Rectal smooth muscle tissue (tissue), 1 donor: ENCODE results near the gene TUB.
A peak's percentile ranks its signal among the peaks of the same experiment; 100 is the strongest.

Experiments used
- H3K27ac ChIP-seq: one replicate; pipeline ENCODE4 v1.7.0; 2013; ENCODE audit warnings: low read depth, low read length, inconsistent platforms
- H3K27me3 ChIP-seq: one replicate; pipeline ENCODE4 v1.7.0; 2013; ENCODE audit warnings: low read length; ENCODE audit not compliant: control insufficient read depth, insufficient read depth
- H3K36me3 ChIP-seq: one replicate; pipeline ENCODE4 v1.7.0; 2013; ENCODE audit warnings: low read length; ENCODE audit not compliant: control insufficient read depth, insufficient read depth
- H3K4me1 ChIP-seq: one replicate; pipeline ENCODE4 v1.7.0; 2013; ENCODE audit warnings: low read length; ENCODE audit not compliant: control insufficient read depth, insufficient read depth
- H3K4me3 ChIP-seq: one replicate; pipeline ENCODE4 v1.7.0; 2013; ENCODE audit warnings: low read length
- H3K9ac ChIP-seq: one replicate; pipeline ENCODE4 v1.7.0; 2013; ENCODE audit warnings: low read length

Gene TUB

DNA sequence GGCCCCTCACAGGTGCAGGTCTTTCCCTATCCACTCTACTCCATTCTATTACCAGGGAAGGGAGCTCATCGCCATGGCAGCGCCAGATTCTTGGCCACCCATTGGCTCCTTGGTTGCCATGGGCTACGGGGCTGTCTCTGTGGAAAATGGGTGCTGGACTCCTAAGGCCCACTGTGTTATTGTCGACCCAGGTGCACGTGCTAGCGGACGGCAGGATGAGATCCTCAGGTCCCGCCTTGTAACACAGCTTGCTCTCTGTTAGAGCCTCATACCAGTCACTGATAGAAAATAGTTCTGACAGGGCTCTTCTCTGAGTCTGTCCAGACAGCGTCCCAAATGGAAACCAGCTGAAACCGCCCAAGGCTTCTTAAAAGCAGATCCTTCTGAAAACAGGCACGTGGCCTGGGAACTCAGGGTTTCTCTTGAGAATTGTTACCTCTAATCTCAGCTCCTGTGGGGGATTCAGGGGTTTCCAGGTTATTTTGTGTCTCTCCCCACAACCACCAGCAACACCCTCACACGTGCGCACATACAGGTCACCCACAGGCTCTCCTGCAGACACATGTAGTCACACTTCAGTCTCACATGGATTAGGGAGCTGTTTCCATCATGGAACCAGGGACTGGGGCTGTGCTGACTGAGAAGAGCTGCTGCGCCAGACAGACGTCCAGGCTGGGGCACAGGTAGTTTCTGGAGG lies 1.5 kb downstream of the TUB start:
- no peaks in the 10 kb centered on the region for H3K36me3 ChIP-seq
- peaks cover 13% of the 10 kb centered on the region for H3K4me1 ChIP-seq
- no peak overlapping the region for H3K27ac ChIP-seq
- no peak overlapping the region for H3K9ac ChIP-seq
- peak overlapping the region; percentile 68 for H3K4me3 ChIP-seq
- H3K27me3 ChIP-seq: peaks cover 6% of the 10 kb centered on the region

DNA sequence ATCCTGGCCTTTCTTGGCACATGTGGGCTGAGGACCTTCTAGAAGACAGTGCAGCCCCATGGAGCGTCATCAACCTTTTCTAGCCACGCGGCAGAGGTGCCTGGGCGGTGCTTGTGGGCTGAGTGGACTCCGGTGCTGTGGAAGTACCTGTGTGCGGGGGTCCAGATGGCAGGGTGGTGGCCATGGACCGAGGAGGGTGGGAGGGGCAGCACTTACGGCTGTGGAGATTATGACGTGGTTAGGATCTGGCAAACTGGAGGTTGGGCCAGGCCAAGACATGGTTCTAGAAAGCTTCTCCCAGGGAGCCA lies 2.0 kb downstream of the TUB start:
- Histone ChIP-seq H3K9ac (no peak overlapping the region), H3K27me3 (peaks cover 6% of the 10 kb centered on the region), H3K4me1 (peaks cover 13% of the 10 kb centered on the region), H3K36me3 (no peaks in the 10 kb centered on the region), H3K4me3 (no peak overlapping the region), H3K27ac (no peak overlapping the region)

DNA sequence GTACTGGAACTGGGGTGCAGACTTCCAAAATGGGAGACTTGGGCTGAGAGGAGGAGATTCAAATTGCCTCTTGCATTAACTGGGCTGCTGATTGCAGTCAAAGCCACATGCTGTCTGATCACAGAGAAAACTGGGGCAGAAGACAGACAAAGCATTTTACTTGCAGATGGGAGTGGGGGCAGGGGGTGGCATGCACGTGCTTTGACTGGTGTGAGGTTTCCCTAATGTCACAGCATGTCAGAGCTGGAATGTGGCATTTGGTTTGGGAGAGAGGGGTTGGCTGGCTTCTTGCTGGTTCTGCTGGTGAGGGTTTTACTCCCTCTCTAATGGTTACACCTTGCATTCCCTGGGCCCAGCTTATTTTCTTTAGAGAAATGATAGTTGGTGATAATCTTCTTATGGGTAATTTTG lies 2.9 kb downstream of the TUB start:
- H3K9ac ChIP-seq: no peak overlapping the region
- H3K36me3 ChIP-seq: no peaks in the 10 kb centered on the region
- no peak overlapping the region for H3K4me3 ChIP-seq
- H3K27me3 ChIP-seq: peaks cover 6% of the 10 kb centered on the region
- no peak overlapping the region for H3K27ac ChIP-seq
- peaks cover 13% of the 10 kb centered on the region for H3K4me1 ChIP-seq

DNA sequence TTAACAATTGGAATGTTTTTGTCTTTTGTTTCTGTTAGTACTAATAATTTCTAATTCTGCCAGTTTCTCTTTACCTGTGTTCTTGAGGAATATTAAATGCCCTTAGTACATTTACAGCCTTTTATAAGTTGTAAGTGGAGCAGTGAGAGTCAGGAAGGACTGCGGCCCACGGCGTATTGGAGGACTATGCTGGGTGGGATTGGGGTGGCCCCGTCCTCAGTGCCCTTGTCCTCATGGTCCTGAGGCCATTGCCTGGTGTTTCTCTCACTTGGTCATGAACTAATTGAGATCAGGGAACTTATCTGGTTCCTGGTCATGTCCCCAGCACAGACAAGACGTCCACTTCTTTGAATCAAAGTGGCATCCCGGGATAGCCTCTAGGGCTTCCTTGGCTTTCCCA lies 3.3 kb downstream of the TUB start:
- Histone ChIP-seq H3K27ac (no peak overlapping the region), H3K36me3 (no peaks in the 10 kb centered on the region), H3K9ac (no peak overlapping the region), H3K4me1 (peaks cover 13% of the 10 kb centered on the region), H3K27me3 (peaks cover 6% of the 10 kb centered on the region), H3K4me3 (no peak overlapping the region)

DNA sequence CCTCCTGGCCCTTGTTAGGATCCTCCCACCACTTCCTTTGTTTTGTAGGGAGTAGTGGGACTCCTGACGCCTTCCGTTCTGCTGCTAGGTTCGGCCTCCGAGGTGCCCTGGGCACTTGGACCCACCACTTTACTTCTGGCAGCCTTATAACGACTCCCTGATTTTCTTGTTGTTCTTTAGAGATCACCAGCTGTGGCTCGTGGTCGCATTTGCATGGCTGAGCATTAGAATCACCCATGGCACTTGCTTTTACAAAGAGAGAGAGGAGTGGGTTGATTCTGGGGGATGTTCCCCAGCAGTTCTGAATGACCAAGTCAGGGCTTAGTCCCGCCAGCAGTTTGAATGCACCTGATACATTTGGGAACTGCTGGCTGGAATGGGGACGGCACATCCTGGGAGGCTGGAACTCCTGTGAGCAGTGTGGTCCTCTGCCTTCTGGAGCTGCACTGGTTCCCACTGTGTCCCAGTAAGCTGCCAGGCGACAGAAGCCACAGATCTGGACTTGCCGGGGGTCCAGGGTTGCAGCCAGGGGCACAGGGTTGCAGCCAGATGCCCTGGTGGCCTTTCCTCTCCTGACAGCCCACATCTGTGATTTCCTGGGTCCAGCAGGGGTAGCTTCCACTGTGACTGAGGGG lies 4.1 kb downstream of the TUB start:
- Histone ChIP-seq H3K36me3 (no peaks in the 10 kb centered on the region), H3K27ac (no peak overlapping the region), H3K4me3 (no peak overlapping the region), H3K9ac (no peak overlapping the region), H3K4me1 (peaks cover 13% of the 10 kb centered on the region), H3K27me3 (peaks cover 4% of the 10 kb centered on the region)

DNA sequence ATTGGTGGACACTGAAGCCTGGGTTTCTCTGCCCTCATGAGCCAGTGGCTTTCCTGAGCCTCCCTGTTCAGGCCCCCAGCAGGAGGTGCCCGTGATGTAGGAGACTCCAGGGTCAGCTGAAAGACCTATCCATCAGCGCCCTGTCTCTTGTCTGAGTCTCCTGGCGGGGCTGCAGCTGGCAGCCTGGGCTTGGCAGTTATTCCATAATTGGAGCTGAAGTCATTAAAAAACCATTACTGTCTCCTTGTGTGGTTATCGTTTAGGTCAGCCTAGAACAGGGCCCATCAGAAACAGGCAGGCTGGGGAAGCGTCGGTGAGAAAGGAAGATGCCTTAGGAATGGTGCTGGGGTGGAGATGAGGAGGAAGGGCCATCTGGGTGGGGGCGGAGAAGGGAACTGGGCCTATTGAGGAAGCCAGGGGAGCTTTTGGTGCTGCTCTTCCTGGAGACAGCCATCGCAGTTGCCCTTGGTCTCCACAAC lies 5.0 kb downstream of the TUB start:
- peaks cover 13% of the 10 kb centered on the region for H3K4me1 ChIP-seq
- H3K36me3 ChIP-seq: no peaks in the 10 kb centered on the region
- no peak overlapping the region for H3K27ac ChIP-seq
- no peak overlapping the region for H3K4me3 ChIP-seq
- peaks cover 4% of the 10 kb centered on the region for H3K27me3 ChIP-seq
- H3K9ac ChIP-seq: no peak overlapping the region

DNA sequence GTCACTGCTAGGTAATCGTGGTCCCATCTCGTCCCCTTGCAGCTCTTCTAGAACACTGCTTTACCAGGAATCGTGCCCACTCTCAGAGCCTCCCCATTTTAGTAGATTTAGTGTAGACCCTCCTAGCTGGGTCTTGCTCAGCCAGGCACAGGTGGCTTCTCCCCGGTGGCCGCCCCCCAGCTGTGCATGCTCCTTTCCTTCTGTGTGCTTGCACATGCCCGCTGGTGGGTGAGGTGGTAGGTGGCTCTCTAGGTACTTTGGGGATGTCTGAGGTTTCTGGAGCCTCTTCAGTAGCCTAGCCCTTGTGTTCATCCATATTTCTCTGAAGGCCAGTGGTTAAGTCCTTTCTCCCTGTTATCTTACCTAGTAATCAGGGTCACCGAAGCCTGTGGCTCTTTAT lies 5.6 kb downstream of the TUB start:
- Histone ChIP-seq H3K27me3 (peaks cover 3% of the 10 kb centered on the region), H3K4me3 (no peak overlapping the region), H3K9ac (no peak overlapping the region), H3K4me1 (peaks cover 12% of the 10 kb centered on the region), H3K27ac (no peak overlapping the region), H3K36me3 (no peaks in the 10 kb centered on the region)

DNA sequence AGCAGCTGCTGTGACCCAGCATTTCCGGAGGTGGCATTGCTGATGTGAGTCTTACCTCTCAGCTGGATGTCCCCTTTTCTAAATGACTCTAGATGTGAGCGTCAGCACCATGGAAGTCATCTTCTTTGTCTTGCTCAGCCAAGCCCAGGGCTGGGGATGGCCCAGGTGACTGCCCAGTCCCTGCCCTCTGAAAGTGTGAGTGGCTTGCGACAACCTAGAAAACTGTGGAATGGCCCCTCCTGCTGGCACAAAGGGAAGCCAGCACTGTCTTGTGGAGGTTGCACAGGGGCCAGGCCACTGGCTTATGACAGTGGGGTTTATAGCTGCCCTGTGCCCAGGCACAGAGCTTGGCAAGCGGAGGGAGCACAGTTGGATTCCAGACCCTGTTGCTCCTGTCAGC lies 6.2 kb downstream of the TUB start:
- Histone ChIP-seq H3K27me3 (no peaks in the 10 kb centered on the region), H3K9ac (no peak overlapping the region), H3K4me3 (no peak overlapping the region), H3K36me3 (no peaks in the 10 kb centered on the region), H3K4me1 (peaks cover 6% of the 10 kb centered on the region), H3K27ac (no peak overlapping the region)

DNA sequence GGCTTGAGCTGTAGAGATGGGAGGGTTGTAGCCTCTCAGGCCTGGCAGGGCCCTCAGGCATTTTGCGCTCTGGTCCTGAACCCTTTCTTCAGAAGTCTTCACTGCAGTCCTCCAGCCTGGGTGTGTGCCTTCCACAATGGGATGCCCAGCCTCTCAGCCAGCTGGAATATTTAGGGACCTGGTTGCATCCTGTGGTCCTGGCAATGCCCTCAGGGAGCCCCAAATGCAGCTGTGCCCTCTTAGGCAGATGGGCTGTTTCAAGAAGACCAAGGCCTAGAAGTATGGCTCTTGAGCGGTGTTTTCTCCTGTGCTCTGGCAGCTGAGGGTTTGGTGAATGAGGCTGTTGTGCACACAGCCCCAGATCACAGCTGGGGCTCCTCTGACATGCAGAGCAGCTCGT lies 6.7 kb downstream of the TUB start:
- Histone ChIP-seq H3K27ac (no peak overlapping the region), H3K4me3 (no peak overlapping the region), H3K27me3 (no peaks in the 10 kb centered on the region), H3K9ac (no peak overlapping the region), H3K4me1 (peaks cover 4% of the 10 kb centered on the region), H3K36me3 (no peaks in the 10 kb centered on the region)

DNA sequence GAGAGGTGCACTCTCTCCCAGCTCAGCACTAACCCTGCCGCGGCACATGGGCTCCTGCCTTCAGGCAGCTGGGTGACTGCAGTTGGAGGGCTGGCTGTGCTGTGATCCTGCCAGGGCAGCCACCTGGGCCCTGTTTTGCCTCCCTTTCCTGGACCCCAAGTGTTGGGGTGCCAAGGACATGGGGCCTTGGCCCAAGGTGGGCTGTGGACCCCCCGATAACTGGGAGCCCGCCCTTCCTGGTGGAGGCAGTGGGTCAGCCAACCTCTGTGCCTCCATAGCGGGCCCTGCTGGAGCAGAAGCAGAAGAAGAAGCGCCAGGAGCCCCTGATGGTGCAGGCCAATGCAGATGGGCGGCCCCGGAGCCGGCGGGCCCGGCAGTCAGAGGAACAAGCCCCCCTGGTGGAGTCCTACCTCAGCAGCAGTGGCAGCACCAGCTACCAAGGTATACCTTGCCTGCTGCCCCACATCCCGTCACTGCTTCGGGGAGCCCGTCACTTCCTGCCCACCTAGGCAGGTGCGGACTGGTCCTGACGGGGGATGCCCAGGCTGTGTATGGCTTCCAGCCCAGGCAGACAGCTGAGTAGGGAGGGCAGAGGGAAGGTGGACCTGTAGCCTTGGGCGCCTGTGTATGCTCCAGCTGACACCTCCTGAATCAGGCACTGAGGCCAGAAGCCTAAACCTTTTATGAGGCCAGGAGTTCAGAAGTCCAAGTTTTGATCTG lies 8.9 kb downstream of the TUB start:
- H3K9ac ChIP-seq: no peak overlapping the region
- H3K4me1 ChIP-seq: peaks cover 4% of the 10 kb centered on the region
- H3K27ac ChIP-seq: no peak overlapping the region
- H3K36me3 ChIP-seq: no peaks in the 10 kb centered on the region
- H3K4me3 ChIP-seq: no peak overlapping the region
- no peaks in the 10 kb centered on the region for H3K27me3 ChIP-seq

DNA sequence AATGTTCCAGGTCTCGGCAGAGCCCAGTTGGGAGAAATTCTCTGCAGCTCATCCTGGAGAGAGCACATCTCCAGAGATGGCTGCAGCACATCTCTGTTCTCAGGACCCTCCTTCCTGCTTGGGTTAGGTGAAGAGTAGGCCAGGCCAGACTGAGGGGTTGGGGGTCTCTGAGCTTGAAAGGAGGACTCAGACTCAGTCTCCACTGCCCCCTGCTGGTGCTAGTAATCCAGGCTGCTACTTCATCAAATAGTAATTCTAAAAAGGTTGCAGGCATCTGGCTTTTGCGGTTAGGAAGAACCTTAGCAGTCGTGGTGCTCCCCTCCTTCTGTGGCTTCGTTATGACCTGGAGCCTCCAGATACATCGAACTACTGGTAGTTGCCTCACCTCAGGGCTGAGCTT lies 9.7 kb downstream of the TUB start:
- Histone ChIP-seq H3K4me1 (peaks cover 4% of the 10 kb centered on the region), H3K27me3 (no peaks in the 10 kb centered on the region), H3K4me3 (no peak overlapping the region), H3K9ac (no peak overlapping the region), H3K36me3 (no peaks in the 10 kb centered on the region), H3K27ac (no peak overlapping the region)

DNA sequence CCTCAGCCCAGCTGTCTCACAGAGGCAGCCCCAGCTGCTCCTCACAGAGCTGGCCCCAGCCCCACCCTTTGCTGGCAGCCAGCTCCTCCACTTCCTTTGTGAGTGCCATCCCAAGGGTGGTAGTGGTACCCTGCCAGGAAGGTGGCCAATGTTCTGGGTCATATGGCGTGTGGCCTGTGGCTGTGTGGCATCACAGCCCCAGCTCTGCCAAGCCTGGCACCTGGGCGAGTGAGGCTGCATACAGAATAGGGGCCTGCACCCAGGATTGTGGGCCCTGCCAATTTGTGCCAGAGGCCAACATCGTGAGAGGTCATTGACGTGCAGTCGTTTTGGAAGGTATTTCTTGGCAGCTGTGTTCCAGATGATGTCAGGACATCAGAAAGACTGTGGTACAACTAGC lies 10.7 kb downstream of the TUB start:
- no peak overlapping the region for H3K4me3 ChIP-seq
- no peaks in the 10 kb centered on the region for H3K36me3 ChIP-seq
- no peak overlapping the region for H3K9ac ChIP-seq
- no peaks in the 10 kb centered on the region for H3K27me3 ChIP-seq
- H3K4me1 ChIP-seq: no peaks in the 10 kb centered on the region
- no peak overlapping the region for H3K27ac ChIP-seq
